SK-N-SH treated with all-trans-retinoic acid at 6 μM for 48 hours (cell line): ENCODE measurements around the gene CTNNA3.

Experiments
- ATAC-seq: fragments of 200-7000 bp; cut with Tn5 transposase; 3 replicates; pipeline ENCODE4 v1.9.1; 2020; ENCODE audit warnings: mild to moderate bottlenecking, moderate library complexity
- ARNTL ChIP-seq: fragments of 450-650 bp; formaldehyde crosslinking; IDR thresholded peaks from 2 replicates; pipeline ENCODE4 v1.5.0; 2020; ENCODE audit warnings: low read depth, mild to moderate bottlenecking, moderate library complexity, borderline replicate concordance
- BACH2 ChIP-seq: fragments of 250-450 bp; sonication (Bioruptor Pico); IDR thresholded peaks from 2 replicates; pipeline ENCODE4 v1.9.0; 2021; ENCODE audit warnings: mild to moderate bottlenecking, borderline replicate concordance
- CSDC2 ChIP-seq: fragments of 250-450 bp; sonication (Bioruptor Pico); IDR thresholded peaks from 2 replicates; pipeline ENCODE4 v1.5.0; 2020; ENCODE audit warnings: mild to moderate bottlenecking, moderate library complexity
- ESRRG ChIP-seq: fragments of 250-450 bp; sonication (Bioruptor Pico); IDR thresholded peaks from 2 replicates; pipeline ENCODE4 v1.6.1; 2021; ENCODE audit warnings: mild to moderate bottlenecking
- GLIS3 ChIP-seq: fragments of 250-450 bp; sonication (Bioruptor Pico); IDR thresholded peaks from 2 replicates; pipeline ENCODE4 v1.5.0; 2020; ENCODE audit warnings: mild to moderate bottlenecking, moderate library complexity
- ISL1 ChIP-seq: fragments of 250-450 bp; sonication (Bioruptor Pico); IDR thresholded peaks from 2 replicates; pipeline ENCODE4 v2.1.2; 2022; ENCODE audit warnings: mild to moderate bottlenecking, moderate library complexity
- OSR1 ChIP-seq: fragments of 250-450 bp; sonication (Bioruptor Pico); IDR thresholded peaks from 2 replicates; pipeline ENCODE4 v1.8.0; 2022; ENCODE audit warnings: moderate library complexity, mild to moderate bottlenecking, inconsistent platforms
- PPARA ChIP-seq: fragments of 250-450 bp; sonication (Bioruptor Pico); IDR thresholded peaks from 2 replicates; pipeline ENCODE4 v1.5.0; 2020; ENCODE audit warnings: mild to moderate bottlenecking, borderline replicate concordance
- RARB ChIP-seq: fragments of 250-450 bp; sonication (Bioruptor Pico); IDR thresholded peaks from 2 replicates; pipeline ENCODE4 v1.8.0; 2021; ENCODE audit warnings: mild to moderate bottlenecking, moderate library complexity
- SNAI2 ChIP-seq: fragments of 250-450 bp; sonication (Bioruptor Pico); IDR thresholded peaks from 2 replicates; pipeline ENCODE4 v1.5.0; 2020; ENCODE audit warnings: mild to moderate bottlenecking, moderate library complexity
- TCF4 ChIP-seq: fragments of 250-450 bp; sonication (Bioruptor Pico); IDR thresholded peaks from 2 replicates; pipeline ENCODE4 v1.8.0; 2021; ENCODE audit warnings: mild to moderate bottlenecking, moderate library complexity, borderline replicate concordance
- TOX ChIP-seq: fragments of 250-450 bp; sonication (Bioruptor Pico); IDR thresholded peaks from 2 replicates; pipeline ENCODE4 v1.8.0; 2021; ENCODE audit warnings: mild to moderate bottlenecking, moderate library complexity, borderline replicate concordance
- TSHZ2 ChIP-seq: fragments of 250-450 bp; sonication (Bioruptor Pico); IDR thresholded peaks from 2 replicates; pipeline ENCODE4 v1.5.0; 2020; ENCODE audit warnings: mild to moderate bottlenecking, moderate library complexity
- ZC3H10 ChIP-seq: fragments of 250-450 bp; sonication (Bioruptor Pico); IDR thresholded peaks from 2 replicates; pipeline ENCODE4 v1.5.1; 2021; ENCODE audit warnings: mild to moderate bottlenecking, moderate library complexity
- ZFP3 ChIP-seq: fragments of 250-450 bp; sonication (Bioruptor Pico); IDR thresholded peaks from 2 replicates; pipeline ENCODE4 v1.5.0; 2020; ENCODE audit warnings: mild to moderate bottlenecking, moderate library complexity
- ZFP30 ChIP-seq: fragments of 450-650 bp; formaldehyde crosslinking; IDR thresholded peaks from 2 replicates; pipeline ENCODE4 v1.5.0; 2022; ENCODE audit warnings: mild to moderate bottlenecking, moderate library complexity
- ZNF565 ChIP-seq: fragments of 450-650 bp; formaldehyde crosslinking; conservative IDR thresholded peaks from 2 replicates; pipeline ENCODE4 v1.5.0; 2020; ENCODE audit warnings: low read depth, mild to moderate bottlenecking, moderate library complexity
- ZNF70 ChIP-seq: fragments of 450-650 bp; formaldehyde crosslinking; IDR thresholded peaks from 2 replicates; pipeline ENCODE4 v1.5.0; 2020; ENCODE audit warnings: mild to moderate bottlenecking, moderate library complexity
- TF ChIP-seq, protein P1 (sequence below): fragments of 250-450 bp; sonication (Bioruptor Pico); IDR thresholded peaks from 2 replicates; pipeline ENCODE4 v1.8.0; 2020; ENCODE audit warnings: mild to moderate bottlenecking, moderate library complexity, borderline replicate concordance
- TF ChIP-seq, protein P2 (sequence below): fragments of 250-450 bp; sonication (Bioruptor Pico); IDR thresholded peaks from 2 replicates; pipeline ENCODE4 v1.5.1; 2020; ENCODE audit warnings: low read depth, mild to moderate bottlenecking, moderate library complexity
- TF ChIP-seq, protein P3 (sequence below): fragments of 250-450 bp; sonication (Bioruptor Pico); IDR thresholded peaks from 2 replicates; pipeline ENCODE4 v1.8.0; 2021; ENCODE audit warnings: low read depth, mild to moderate bottlenecking, moderate library complexity, borderline replicate concordance
- TF ChIP-seq, protein P4 (sequence below): fragments of 250-450 bp; sonication (Bioruptor Pico); IDR thresholded peaks from 2 replicates; pipeline ENCODE4 v1.5.1; 2021; ENCODE audit warnings: mild to moderate bottlenecking, moderate library complexity

CTNNA3 gene

GRCh38 chr10:66162560-66163143 lies 1533.3 kb downstream of the CTNNA3 start:
- TF ChIP-seq GLIS3 (CRISPR knock-in tag) (no peak), ESRRG (CRISPR knock-in tag) (no peak)
- ATAC-seq, result no peak

DNA sequence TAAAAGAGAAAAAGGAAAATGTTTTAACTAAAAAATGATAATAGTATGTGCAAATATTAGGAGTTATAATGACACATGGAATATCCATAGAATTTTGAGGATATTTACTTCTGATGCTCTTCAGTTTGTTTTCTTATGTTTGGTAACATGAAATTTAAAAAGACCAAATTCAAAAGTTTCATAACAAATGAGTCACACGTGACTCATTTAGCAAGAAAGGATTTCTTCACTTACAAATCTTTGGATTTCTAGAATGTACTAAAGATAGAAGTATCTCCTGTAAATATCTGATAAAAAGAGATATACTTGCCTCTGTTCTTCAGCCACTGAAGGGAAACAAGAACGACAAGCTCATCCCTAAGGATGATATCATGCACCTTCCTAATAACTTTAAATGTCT lies 1544.6 kb downstream of the CTNNA3 start:
- TF ChIP-seq ZNF70 (CRISPR knock-in tag) (no peak), TCF4 (no peak), GLIS3 (CRISPR knock-in tag) (no peak), TOX (no peak), SNAI2 (CRISPR knock-in tag) (no peak), CSDC2 (no peak), OSR1 (CRISPR knock-in tag) (no peak), ARNTL (no peak), PPARA (CRISPR knock-in tag) (no peak), TSHZ2 (CRISPR knock-in tag) (no peak), BACH2 (no peak)
- TF ChIP-seq, protein P1, sequence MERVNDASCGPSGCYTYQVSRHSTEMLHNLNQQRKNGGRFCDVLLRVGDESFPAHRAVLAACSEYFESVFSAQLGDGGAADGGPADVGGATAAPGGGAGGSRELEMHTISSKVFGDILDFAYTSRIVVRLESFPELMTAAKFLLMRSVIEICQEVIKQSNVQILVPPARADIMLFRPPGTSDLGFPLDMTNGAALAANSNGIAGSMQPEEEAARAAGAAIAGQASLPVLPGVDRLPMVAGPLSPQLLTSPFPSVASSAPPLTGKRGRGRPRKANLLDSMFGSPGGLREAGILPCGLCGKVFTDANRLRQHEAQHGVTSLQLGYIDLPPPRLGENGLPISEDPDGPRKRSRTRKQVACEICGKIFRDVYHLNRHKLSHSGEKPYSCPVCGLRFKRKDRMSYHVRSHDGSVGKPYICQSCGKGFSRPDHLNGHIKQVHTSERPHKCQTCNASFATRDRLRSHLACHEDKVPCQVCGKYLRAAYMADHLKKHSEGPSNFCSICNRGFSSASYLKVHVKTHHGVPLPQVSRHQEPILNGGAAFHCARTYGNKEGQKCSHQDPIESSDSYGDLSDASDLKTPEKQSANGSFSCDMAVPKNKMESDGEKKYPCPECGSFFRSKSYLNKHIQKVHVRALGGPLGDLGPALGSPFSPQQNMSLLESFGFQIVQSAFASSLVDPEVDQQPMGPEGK (CRISPR knock-in tag), result no peak
- TF ChIP-seq, protein P2, sequence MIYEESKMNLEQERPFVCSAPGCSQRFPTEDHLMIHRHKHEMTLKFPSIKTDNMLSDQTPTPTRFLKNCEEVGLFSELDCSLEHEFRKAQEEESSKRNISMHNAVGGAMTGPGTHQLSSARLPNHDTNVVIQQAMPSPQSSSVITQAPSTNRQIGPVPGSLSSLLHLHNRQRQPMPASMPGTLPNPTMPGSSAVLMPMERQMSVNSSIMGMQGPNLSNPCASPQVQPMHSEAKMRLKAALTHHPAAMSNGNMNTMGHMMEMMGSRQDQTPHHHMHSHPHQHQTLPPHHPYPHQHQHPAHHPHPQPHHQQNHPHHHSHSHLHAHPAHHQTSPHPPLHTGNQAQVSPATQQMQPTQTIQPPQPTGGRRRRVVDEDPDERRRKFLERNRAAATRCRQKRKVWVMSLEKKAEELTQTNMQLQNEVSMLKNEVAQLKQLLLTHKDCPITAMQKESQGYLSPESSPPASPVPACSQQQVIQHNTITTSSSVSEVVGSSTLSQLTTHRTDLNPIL (CRISPR knock-in tag), result no peak
- TF ChIP-seq, protein P3, sequence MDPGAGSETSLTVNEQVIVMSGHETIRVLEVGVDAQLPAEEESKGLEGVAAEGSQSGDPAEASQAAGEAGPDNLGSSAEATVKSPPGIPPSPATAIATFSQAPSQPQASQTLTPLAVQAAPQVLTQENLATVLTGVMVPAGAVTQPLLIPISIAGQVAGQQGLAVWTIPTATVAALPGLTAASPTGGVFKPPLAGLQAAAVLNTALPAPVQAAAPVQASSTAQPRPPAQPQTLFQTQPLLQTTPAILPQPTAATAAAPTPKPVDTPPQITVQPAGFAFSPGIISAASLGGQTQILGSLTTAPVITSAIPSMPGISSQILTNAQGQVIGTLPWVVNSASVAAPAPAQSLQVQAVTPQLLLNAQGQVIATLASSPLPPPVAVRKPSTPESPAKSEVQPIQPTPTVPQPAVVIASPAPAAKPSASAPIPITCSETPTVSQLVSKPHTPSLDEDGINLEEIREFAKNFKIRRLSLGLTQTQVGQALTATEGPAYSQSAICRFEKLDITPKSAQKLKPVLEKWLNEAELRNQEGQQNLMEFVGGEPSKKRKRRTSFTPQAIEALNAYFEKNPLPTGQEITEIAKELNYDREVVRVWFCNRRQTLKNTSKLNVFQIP (CRISPR knock-in tag), result no peak
- ATAC-seq, result no peak

DNA sequence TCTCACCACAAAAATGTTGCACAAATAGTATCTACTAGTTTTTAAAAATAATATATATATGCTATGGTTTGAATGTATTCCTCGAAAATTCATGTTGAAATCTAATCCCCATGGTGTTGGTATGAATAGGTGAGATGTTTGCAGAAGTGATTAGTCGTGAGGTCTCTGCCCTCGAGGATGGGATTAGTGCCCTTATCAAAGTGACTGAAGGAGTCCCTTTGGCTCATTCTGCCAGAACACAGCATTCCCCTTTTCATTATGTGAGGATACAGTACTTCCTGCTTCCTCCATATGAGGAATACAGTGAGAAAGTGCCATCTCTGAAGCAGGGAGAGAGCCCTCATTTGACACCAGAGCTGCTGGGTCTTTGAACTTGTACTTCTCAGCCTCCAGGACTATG lies 1547.7 kb downstream of the CTNNA3 start:
- TF ChIP-seq SNAI2 (CRISPR knock-in tag), result no peak
- no peak for TF ChIP-seq RARB (CRISPR knock-in tag)
- TF ChIP-seq OSR1 (CRISPR knock-in tag), result no peak
- TF ChIP-seq, protein P4, sequence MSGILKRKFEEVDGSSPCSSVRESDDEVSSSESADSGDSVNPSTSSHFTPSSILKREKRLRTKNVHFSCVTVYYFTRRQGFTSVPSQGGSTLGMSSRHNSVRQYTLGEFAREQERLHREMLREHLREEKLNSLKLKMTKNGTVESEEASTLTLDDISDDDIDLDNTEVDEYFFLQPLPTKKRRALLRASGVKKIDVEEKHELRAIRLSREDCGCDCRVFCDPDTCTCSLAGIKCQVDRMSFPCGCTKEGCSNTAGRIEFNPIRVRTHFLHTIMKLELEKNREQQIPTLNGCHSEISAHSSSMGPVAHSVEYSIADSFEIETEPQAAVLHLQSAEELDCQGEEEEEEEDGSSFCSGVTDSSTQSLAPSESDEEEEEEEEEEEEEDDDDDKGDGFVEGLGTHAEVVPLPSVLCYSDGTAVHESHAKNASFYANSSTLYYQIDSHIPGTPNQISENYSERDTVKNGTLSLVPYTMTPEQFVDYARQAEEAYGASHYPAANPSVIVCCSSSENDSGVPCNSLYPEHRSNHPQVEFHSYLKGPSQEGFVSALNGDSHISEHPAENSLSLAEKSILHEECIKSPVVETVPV (CRISPR knock-in tag), result no peak
- TF ChIP-seq, protein P2 (CRISPR knock-in tag), result no peak
- no peak for TF ChIP-seq ZFP3 (CRISPR knock-in tag)
- TF ChIP-seq ZC3H10, result no peak
- no peak for TF ChIP-seq GLIS3 (CRISPR knock-in tag)
- no peak for TF ChIP-seq TOX
- TF ChIP-seq, protein P1 (CRISPR knock-in tag), result no peak
- no peak for TF ChIP-seq CSDC2
- TF ChIP-seq, protein P3 (CRISPR knock-in tag), result no peak
- TF ChIP-seq ZNF565 (CRISPR knock-in tag), result no peak
- no peak for TF ChIP-seq ISL1 (CRISPR knock-in tag)
- TF ChIP-seq ZFP30, result no peak
- no peak for TF ChIP-seq ZNF70 (CRISPR knock-in tag)
- no peak for TF ChIP-seq TCF4
- TF ChIP-seq PPARA (CRISPR knock-in tag), result no peak
- TF ChIP-seq, all 23 proteins: peak for 0
- ATAC-seq, result no peak
